Measurements from ENCODE around the gene GRAPL.
"Not testable (repeated sequence)": the region's sequence is repeated elsewhere in the genome, so short reads cannot be mapped to it uniquely, and the experiment has no call there.

GRAPL gene

GRCh38 chr17:19127148-19127980 is at the start of gene GRAPL:
GRAPL (plus strand) TSS chr17:19127589; CDS start chr17:19127620, 31 bp downstream.
- DNase-seq (ENCODE audit: low spot score): not testable (repeated sequence)

DNA sequence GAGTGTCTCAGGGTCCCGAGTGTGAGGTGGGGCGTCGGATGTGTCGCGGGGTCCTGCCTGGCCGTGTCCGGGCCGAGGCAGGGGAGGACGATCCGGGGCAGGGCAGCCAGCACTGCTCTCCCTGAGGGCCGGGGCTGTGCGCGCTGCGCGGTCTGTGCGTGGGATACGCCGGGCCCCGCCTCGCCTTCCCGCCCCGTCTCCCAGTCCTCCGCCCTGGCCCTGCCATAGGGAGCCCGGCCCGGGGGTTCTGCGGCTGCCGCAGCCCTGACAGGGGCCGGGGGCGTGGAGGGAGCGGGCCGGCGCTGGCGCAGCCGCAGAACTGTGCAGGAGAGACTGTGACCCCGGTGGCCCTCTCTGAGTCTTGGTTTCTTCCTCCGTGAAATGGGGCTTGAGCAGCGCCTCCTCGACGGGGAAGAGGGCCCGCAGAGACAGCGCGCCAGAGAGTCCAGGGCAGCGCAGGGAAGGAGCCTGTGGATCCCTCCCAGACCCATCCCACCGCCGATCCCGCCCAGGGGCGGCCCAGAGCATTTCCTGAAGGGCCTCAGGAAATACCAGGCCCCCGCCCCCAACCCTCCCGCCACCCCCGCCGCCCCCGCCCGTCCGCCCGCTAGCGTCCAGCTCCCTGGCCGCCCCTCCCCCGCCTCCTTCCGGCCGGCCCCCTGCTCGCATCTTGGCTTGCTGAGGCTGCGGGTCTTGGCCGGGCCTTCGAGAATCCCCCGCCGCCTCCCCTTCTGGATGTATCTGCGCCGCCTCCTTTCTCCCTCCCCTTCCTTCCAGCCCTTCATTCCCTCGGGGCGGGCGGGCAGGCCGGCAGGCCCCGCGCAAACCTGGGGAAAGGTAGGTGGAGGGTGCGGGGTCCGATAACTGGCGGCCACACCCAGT is 38.3 kb upstream of the GRAPL start:
- DNase-seq (ENCODE audit: low spot score): not testable (repeated sequence)

DNA sequence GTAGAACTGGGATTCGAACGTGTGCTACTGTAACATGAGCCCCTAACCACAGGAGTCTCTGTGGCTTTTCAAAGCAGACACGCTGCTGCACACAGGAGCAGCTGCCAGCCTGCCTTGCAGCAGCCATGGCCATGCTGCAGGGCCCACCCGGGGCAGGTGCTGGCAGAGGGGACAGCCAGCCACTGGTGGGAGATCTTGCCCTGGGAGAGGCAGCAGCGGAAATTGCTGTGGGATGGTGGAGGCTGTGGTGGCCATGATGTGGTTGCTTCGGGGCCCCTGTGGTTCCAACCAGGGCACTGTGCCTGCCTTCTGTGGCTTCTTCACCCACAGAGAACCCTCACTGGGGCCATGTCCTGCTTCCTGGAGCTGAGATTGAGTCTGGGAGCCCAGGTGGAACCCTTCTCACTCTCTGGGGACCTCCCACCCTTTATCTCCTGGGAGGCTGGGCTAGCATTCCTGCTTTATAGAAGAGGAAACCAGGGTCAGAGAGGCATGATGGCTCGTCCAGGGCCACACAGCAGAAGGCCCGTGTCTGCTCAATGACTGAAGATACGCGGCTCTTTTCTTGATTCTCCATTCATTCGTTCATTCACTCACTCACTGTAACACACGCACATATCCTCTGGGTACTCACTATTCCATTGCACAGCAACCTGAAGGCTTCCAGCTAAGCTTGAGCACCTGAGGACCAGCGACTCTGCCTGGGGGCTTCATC is 37.2 kb upstream of the GRAPL start:
- DNase-seq (ENCODE audit: low spot score): not testable (repeated sequence)

DNA sequence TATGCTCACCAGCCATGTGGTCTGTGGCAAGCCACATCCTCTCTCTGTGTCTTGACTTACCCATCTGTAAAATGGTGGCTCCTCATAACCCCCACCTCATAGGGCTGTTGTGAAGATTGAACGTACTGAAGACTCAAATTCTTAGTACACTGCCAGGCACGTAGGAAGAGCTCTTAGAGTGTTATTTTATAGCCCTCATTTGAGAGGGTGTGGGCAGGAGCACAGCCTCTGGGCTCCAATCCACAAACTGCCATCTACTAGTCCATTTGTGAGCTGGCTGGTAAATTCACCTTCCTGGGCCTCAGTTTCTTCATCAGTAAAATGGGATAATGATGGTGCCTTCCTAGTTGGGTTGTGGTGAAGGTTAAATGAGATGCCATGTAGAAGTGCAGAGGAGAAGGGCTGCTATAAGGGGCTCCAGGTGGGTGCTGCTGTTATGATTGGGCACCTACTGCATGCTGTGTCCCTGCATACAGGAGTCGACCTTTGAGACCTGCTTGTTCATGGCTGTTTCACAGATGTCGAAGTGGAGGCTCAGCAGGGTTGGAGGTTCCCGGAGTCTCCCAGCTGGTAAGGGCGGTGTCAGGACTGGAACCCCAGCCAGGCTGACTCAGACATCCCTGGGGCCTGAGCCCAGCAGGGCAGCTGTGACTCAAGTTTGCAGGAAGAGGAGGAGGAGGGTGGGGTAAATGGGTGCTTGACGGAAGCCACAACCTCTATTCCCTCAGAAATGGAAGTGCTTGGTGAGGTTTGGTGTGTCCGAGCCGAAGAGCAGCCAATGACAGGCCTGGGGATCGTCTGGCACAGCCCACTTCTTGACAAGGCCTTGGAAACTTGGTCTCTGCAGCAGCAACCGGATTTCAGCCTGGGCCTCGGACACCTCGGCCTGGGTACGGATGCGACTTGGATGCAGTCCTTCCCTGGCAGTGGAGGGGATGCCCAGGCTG is 34.4 kb upstream of the GRAPL start:
- DNase-seq (ENCODE audit: low spot score): not testable (repeated sequence)

DNA sequence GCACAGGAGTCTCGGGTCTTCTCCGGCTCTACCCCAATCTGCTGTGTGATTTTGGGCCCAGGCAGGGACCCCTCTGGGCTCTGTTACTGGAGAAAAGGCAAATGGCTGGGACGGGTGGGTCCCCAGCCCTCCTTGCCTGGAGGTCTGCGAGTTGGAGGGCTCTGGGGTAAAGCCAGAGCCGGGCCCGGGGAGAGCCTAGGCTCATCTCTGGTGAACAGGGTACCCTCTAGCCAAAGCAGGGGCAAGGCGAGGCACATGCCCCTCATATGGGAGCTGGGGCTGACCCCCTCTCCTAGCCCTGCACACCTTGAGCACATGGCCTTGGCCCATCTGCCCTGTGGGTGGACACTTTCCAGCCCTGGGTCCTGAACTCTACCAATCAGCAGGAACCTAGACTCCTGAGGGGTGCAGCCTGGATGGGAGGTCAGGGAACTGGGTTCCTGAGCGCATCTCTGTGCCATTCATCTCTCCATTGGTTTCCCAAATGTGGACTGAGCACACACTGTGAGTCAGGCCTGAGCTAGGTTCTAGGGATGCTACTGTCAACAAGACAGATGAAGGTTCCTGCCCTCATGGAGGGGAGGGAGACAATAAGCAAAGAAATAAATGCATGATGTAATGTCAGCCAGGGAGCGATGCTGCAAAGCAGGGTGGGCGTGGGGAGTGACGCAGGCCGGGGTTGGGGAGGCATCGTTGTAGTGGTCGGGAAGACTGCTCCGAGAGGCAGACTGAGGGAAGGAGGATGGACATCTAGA is 33.5 kb upstream of the GRAPL start:
- DNase-seq (ENCODE audit: low spot score): not testable (repeated sequence)

GRCh38 chr17:19108517-19108916 is 18.9 kb upstream of the GRAPL start:
- DNase-seq (ENCODE audit: low spot score): not testable (repeated sequence)

DNA sequence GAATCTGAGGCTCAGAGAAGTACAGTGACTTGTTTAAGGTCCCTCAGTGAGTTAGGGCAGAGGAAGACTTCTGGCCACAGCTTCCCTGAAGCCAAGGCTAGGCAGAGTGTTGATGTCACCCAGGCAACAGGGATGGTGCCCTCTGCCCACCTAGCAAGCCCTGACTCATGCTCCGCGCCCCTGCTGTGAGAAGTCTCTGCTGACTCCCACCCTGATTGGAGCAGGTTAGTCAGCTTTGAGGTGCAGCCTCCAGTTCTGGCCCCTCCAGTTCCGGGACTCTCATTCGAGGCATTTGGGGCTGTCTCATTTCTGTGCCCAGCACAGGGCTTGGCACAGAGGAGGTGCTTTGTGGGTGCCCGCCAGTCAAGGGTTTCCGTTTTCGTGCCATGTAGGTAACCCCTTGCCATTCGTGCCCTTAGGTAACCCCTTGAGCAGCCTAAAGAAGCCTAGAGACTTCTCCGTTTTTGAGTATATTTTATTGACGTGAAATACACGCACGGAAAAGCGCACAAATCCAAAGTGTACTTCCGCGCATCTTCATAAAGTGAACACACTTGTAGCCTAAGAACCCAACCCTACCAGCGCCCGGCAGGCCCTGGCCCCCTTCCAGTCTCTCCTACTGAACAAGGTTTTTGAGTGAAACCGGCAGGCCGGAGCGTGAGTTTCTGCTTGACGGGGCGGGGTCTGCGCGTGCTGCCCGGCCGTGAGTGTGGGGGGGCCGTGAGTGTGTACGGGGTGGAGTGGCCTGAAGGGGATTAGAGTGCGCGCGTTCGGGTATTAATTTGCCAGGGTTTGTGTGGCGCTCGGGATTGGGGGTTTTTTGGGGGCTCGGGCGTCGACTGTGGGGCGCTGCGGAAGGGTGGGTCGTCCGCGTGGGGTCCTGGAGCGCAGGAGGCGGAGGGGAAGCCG is 16.9 kb upstream of the GRAPL start:
- not testable (repeated sequence) for DNase-seq (ENCODE audit: low spot score)

DNA sequence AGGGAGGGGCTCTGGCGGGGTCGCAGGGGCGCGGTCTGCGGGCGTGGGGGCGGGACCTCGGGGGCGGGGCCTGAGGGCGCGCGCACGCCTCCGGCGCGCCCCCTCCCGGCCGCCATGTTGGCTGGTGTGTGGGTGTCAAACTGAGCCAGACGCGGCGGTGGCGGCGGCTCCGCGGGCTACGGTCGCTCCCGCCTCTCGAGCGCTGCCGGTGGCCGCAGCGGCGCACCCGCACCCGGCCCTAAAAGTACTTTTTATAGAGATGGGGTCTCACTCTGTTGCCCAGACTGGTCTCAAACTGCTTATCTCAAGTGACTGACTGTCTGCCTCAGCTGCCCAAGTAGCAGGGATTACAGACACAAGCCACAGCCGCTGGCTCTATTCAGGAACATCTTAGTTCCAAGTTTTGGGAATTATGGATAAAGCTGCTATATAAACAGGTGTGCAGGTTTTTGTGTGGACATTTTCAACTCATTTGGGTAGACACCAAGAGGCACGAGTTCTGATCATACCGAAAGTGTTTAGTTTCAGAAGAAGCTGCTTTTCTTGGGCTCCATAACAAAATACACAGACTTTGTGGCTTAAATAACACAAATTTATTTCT is 16.2 kb upstream of the GRAPL start:
- DNase-seq (ENCODE audit: low spot score): peak; percentile 14

DNA sequence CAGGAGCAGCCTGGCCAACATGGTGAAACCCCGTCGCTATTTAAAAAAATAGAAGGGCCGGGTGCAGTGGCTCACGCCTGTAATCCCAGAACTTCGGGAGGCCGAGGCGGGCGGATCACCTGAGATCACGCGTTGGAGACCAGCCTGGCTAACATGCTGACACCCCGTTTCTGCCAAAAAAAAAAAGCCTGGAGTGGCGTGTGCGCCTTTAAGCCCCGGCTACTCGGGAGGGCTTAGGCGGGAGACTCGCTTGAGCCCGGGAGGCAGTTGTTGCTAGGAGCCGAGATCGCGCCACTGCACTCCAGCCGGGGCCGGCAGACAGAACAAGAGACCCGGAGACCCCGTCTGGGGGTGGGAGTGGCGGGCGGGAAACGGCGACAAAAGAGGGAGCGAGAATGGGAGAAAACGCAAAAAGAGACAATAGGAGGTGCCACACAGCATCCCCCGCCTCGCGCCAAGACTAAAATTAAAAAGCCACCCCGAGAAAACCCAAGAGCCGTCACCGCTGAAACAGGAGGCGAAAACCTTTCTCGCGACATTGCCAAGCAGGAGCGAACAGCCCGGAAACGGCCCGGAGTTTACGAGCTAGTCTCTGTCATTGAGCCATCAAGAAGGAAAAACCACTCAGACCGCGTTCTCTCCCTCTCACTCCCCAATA is 15.5 kb upstream of the GRAPL start:
- DNase-seq (ENCODE audit: low spot score): peak; percentile 88

DNA sequence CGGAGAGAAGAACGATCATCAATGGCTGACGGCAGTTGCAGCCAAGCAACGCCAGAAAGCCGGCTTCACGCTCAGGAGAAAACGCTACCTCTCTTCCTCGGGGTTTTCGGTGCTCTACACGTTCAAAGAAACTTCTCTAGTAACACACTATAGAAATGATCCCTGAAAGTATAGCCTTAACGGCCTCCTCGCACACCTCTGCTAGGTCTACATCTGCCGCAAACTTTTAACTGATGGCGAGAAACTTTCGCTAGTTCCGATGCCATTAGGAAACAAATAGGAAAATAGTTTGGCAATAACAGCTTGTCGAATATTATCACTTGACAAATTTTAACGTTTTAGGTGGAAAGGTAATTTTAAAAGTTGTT is 14.9 kb upstream of the GRAPL start:
- DNase-seq (ENCODE audit: low spot score): peak; percentile 6

DNA sequence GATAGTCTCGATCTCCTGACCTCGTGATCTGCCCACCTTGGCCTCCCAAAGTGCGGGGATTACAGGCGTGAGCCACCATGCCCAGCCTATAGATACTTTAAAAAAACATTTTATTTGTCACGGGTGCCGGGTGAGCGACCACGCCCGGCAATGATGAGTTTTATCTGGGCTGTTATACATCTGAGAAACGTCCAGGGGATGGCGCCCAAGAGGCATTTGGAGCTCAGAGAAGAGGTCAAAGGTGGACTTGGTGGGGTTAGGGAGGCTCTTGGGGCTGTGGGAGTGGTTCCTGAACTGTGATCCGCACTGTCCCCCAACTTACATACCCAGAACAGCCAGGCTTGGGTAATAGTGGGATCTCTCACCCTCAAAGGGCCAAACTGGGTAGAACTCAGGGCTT is 8.7 kb upstream of the GRAPL start:
- DNase-seq (ENCODE audit: low spot score): not testable (repeated sequence)

- not testable (repeated sequence) for DNase-seq (ENCODE audit: low spot score)
Measured at GRCh38 chr17:19125289-19125688, 2.1 kb upstream of the GRAPL start.

DNA sequence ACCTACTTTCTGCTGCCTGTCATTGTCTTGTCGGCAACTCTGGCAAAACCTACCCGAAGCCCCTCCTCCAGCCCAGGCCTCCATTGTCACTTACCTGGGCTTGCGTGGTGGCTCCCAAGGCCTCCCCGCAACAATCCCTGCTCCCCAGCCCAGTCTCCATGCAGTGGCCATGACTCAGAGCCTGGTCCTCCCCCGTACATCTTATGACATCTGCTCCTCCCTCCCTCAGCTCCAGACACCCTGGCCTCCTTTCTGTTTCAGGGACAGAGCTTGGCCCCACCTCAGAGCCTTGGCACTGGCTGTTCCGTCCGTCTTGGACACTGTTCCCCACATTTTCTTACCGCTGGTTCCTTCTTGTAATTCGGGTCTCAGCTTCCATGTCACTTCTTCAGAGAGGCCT is 2.1 kb downstream of the GRAPL start:
- not testable (repeated sequence) for DNase-seq (ENCODE audit: low spot score)

DNA sequence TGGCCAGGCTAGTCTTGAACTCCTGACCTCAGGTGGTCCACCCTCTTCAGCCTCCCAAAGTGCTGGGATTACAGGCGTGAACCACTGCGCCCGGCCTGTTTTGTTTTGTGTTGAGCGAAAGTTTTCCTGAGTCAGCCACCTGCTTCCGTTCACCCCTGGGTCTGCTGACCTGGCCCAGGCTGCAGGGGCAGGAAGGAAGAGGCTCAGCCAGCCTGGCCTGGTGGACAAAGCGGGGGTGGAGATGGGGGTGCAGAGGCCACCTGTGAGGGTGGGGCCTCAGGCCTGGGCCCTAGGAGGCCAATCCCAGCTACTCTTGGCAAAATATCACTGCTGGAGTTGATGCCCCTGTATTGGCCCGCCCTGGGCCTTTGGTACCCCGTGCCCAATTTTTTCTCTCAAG is 3.7 kb downstream of the GRAPL start:
- DNase-seq (ENCODE audit: low spot score): not testable (repeated sequence)

DNA sequence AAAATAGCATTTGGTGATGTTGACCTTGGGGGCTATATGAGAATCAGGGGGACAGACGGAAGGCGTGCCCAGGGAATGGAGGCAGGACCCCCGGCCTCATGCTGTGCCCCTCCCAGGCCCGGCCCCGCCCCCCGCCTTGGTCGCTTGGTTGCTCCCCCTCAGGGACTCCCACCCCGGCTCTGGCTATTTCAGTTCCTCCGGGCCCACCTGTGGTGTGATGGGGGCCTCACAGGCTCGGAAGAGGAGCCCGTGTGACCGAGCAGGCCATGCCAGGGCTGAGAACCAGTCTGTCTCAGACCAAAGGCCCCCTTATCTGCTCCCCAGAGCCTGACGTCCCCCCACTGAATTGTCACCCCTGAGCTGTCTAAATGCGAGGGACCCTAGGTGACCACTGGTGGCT is 4.4 kb downstream of the GRAPL start:
- not testable (repeated sequence) for DNase-seq (ENCODE audit: low spot score)

- not testable (repeated sequence) for DNase-seq (ENCODE audit: low spot score)
Measured at GRCh38 chr17:19133793-19134192, 6.4 kb downstream of the GRAPL start.

DNA sequence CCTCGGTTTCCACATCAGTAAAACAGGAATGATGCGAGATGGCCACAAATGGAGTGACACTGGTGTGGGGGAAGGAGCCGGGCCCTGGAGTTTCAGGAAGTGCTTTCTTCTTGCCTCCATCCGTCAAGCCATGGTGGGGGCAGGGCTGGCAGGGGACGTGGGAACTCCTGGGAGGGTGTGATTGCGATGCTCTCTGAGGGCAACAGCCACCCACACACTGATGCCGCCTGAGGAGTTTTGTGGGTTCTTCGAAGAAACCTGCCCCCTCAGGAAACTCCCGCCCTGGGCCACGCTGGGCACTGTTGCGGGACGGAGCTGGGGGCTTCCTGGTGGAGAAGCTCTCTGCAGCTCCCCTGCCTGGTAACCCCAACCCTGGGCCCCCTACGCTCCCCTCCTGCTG is 8.0 kb downstream of the GRAPL start:
- not testable (repeated sequence) for DNase-seq (ENCODE audit: low spot score)

- not testable (repeated sequence) for DNase-seq (ENCODE audit: low spot score)
Measured at GRCh38 chr17:19136138-19136537, 8.7 kb downstream of the GRAPL start.
